GM12878 (cell line): Measurements from ENCODE around the gene ZNF334. TPM values are rescaled to one million over a fixed set of nuclear protein-coding genes. Genes with fewer than 3 reads are reported as not detected.

ENCODE experiments used
- ATAC-seq: fragments of 200-7000 bp; cut with Tn5 transposase; 3 replicates; pipeline ENCODE4 v1.9.1; 2020; ENCODE audit warnings: mild to moderate bottlenecking, moderate library complexity
- BruUV-seq: library from RNA; stranded (reverse); fragments of 400-500 nt; replicated peaks from 2 replicates; lab custom pipeline; 2021; lab: Mats Ljungman, UMichigan
- CTCF ChIA-PET: fragments of 300-600 bp; sonication (Branson Sonifier 250); formaldehyde crosslinking; extraction: SDS; loops from one replicate; lab custom pipeline; 2021; ENCODE audit warnings: inconsistent platforms; lab: Yijun Ruan, JAX
- POLR2A ChIA-PET: fragments of 350-600 bp; formaldehyde crosslinking; extraction: SDS; loops from one replicate; lab custom pipeline; 2021; ENCODE audit warnings: inconsistent platforms; lab: Charles Lee
- RAD21 ChIA-PET: fragments of 300-600 bp; sonication (Branson Sonifier 250); formaldehyde crosslinking; loops from one replicate; lab custom pipeline; 2023; ENCODE audit warnings: antibody characterized with exemption; ENCODE audit not compliant: unreplicated experiment; lab: Charles Lee
- SMC1A ChIA-PET: fragments of 300-600 bp; sonication (Branson Sonifier 250); formaldehyde crosslinking; loops from one replicate; lab custom pipeline; 2023; ENCODE audit not compliant: unreplicated experiment, uncharacterized antibody; lab: Charles Lee
- DNase-seq: peaks from one replicate; pipeline ENCODE4 v3.0.0-alpha.2; 2011; ENCODE audit warnings: low read depth, low spot score
- FAIRE-seq: peaks from 3 replicates; lab custom pipeline; 2011; peaks lifted over from hg19 to GRCh38; lab: Jason Lieb, UNC
- H2AFZ ChIP-seq: 2 replicates; pipeline ENCODE4 v1.6.0; 2011; ENCODE audit warnings: low read depth, low read length, control low read depth; ENCODE audit not compliant: control insufficient read depth
- H3K27ac ChIP-seq: 2 replicates; pipeline ENCODE4 v1.5.1; 2011; ENCODE audit warnings: control low read depth; ENCODE audit not compliant: control insufficient read depth, insufficient read depth
- H3K27me3 ChIP-seq, 2 experiments: replicated peaks in 1 of 2; 2 replicates each; pipeline versions ENCODE4 v1.6.0 to v1.6.1; 2011; ENCODE audit warnings: low read length in 1 of 2; ENCODE audit not compliant: control insufficient read depth in 2 of 2, insufficient read depth in 2 of 2
- H3K36me3 ChIP-seq, 2 experiments: 2 replicates each; pipeline ENCODE4 v1.5.1; 2011; ENCODE audit warnings: low read length in 1 of 2; ENCODE audit not compliant: control insufficient read depth in 2 of 2, insufficient read depth in 2 of 2
- H3K4me1 ChIP-seq: 2 replicates; pipeline ENCODE4 v1.6.1; 2011; ENCODE audit warnings: mild to moderate bottlenecking, low read length, moderate library complexity, mixed read lengths; ENCODE audit not compliant: control insufficient read depth, insufficient read depth
- H3K4me2 ChIP-seq: 2 replicates; pipeline ENCODE4 v1.6.0; 2011; ENCODE audit warnings: control low read depth; ENCODE audit not compliant: control insufficient read depth, insufficient read depth
- H3K4me3 ChIP-seq: fragments of 200-600 bp; sonication (generic); 2 replicates; pipeline ENCODE4 v1.5.1; 2016
- H3K79me2 ChIP-seq: 2 replicates; pipeline ENCODE4 v1.6.0; 2011; ENCODE audit warnings: low read length; ENCODE audit not compliant: control insufficient read depth, insufficient read depth
- H3K9ac ChIP-seq: 2 replicates; pipeline ENCODE4 v1.8.0; 2011; ENCODE audit warnings: low read length, control low read depth, mixed read lengths; ENCODE audit not compliant: control insufficient read depth, insufficient read depth
- H3K9me3 ChIP-seq: replicated peaks from 3 replicates; pipeline ENCODE4 v1.5.1; 2011; ENCODE audit warnings: mild to moderate bottlenecking, low read length; ENCODE audit not compliant: control insufficient read depth, insufficient read depth
- H4K20me1 ChIP-seq: 2 replicates; pipeline ENCODE4 v1.6.0; 2011; ENCODE audit not compliant: control insufficient read depth, insufficient read depth
- BMI1 ChIP-seq: fragments of 450-650 bp; IDR thresholded peaks from 2 replicates; pipeline ENCODE4 v1.6.1; 2016; ENCODE audit warnings: mild to moderate bottlenecking, moderate library complexity, borderline replicate concordance
- CEBPB ChIP-seq, 2 experiments: fragments of 150-350 bp in 1 of 2; IDR thresholded peaks; 2 replicates each; pipeline ENCODE4 v1.6.1; 2012 to 2014; ENCODE audit warnings: low read depth in 2 of 2, low read length in 2 of 2, borderline replicate concordance in 1 of 2, inconsistent platforms in 1 of 2
- E4F1 ChIP-seq: fragments of 450-650 bp; IDR thresholded peaks from 2 replicates; pipeline ENCODE4 v1.6.1; 2018; ENCODE audit warnings: borderline replicate concordance, mild to moderate bottlenecking; ENCODE audit not compliant: partially characterized antibody
- EED ChIP-seq: sonication (generic); IDR thresholded peaks from 2 replicates; pipeline ENCODE4 v1.6.1; 2016; ENCODE audit warnings: antibody characterized with exemption, low read depth
- MEF2A ChIP-seq: IDR thresholded peaks from 2 replicates; pipeline ENCODE4 v1.6.1; 2011; ENCODE audit warnings: low read depth, mild to moderate bottlenecking, low read length, moderate library complexity; ENCODE audit not compliant: insufficient read depth
- MEF2B ChIP-seq: fragments of 450-650 bp; IDR thresholded peaks from 2 replicates; pipeline ENCODE4 v1.6.1; 2018; ENCODE audit warnings: mild to moderate bottlenecking, moderate library complexity; ENCODE audit not compliant: partially characterized antibody, poor library complexity, severe bottlenecking
- MLLT1 ChIP-seq: fragments of 450-650 bp; IDR thresholded peaks from 2 replicates; pipeline ENCODE4 v1.6.1; 2016; ENCODE audit warnings: mild to moderate bottlenecking
- NKRF ChIP-seq: fragments of 450-650 bp; conservative IDR thresholded peaks from 2 replicates; pipeline ENCODE4 v1.6.1; 2017; ENCODE audit warnings: mild to moderate bottlenecking, moderate library complexity
- NR2F1 ChIP-seq: fragments of 450-650 bp; conservative IDR thresholded peaks from 2 replicates; pipeline ENCODE4 v1.6.1; 2017; ENCODE audit warnings: mild to moderate bottlenecking
- SP1 ChIP-seq: IDR thresholded peaks from one replicate; pipeline ENCODE4 v1.6.1; 2011; ENCODE audit warnings: low read depth, low read length
- YBX1 ChIP-seq: fragments of 450-650 bp; IDR thresholded peaks from 2 replicates; pipeline ENCODE4 v1.6.1; 2016; ENCODE audit warnings: antibody characterized with exemption
- ZBED1 ChIP-seq: IDR thresholded peaks from 2 replicates; pipeline ENCODE4 v1.6.1; 2016; ENCODE audit warnings: borderline replicate concordance
- ZNF24 ChIP-seq: fragments of 450-650 bp; IDR thresholded peaks from 2 replicates; pipeline ENCODE4 v1.6.1; 2017; ENCODE audit warnings: antibody characterized with exemption, mild to moderate bottlenecking
- WGBS: methylation state at CpG from one replicate; pipeline ENCODE4 v1.1.6; 2016; ENCODE audit warnings: low lambda C conversion rate; ENCODE audit not compliant: insufficient replicate concordance, insufficient coverage; ENCODE audit errors: missing lambda C conversion rate; 5-methylcytosine and 5-hydroxymethylcytosine counted together
- in situ Hi-C: fragments of 300-500 bp; cut with MboI; formaldehyde crosslinking; loops from 9 replicates; pipeline ENCODE4 v1.14.3; 2018; ENCODE audit warnings: mixed read lengths
- intact Hi-C: fragments of 100-400 bp; cut with micrococcal nuclease; formaldehyde crosslinking; loops from one replicate; pipeline ENCODE4 v1.14.2; 2022; ENCODE audit not compliant: unreplicated experiment
- polyA plus RNA-seq, 11 experiments: library from polyadenylated mRNA; depleted of rRNA in 4 of 11; unstranded in 6 of 11; stranded (reverse) in 5 of 11; fragments of >200 nt; fragmentation: Nextera tagmentation in 4 of 11; fragmentation: Illumina TruSeq in 1 of 11; extraction: Ambion mirVana in 4 of 11; extraction: Trizol in 1 of 11; gene quantifications; 1 replicate in 1 of 11; 2 replicates in 10 of 11; pipeline versions ENCODE4 v1.2.1 to v1.2.3, GENCODE V29; 2011 to 2016; ENCODE audit warnings: inconsistent platforms in 2 of 11, missing spikeins in 2 of 11, low read depth in 1 of 11
- total RNA-seq, 4 experiments: library from RNA; depleted of rRNA in 3 of 4; stranded (reverse); fragments of >200 nt in 3 of 4; fragmentation: Illumina TruSeq in 1 of 4; extraction: Trizol in 1 of 4; gene quantifications; 2 replicates each; pipeline versions ENCODE4 v1.2.1 to v1.2.3, GENCODE V29; 2013 to 2021
- TF ChIP-seq, protein P1 (sequence below): fragments of 450-650 bp; IDR thresholded peaks from 2 replicates; pipeline ENCODE4 v1.6.1; 2017; ENCODE audit warnings: mild to moderate bottlenecking

ZNF334 gene
- total and polyA plus RNA-seq, 10 of the 15 experiments (the other 5 are each of a cell fraction or from before 2014, with no cell fraction given), result 0.08 to 2.0 (median 1.2) TPM

- intact Hi-C loops (no loop called here), in situ Hi-C loops (loop anchor here (10.0 kb wide), 1 partner anchor 129 kb away; the partner anchor contains the start of gene TP53RK)
- H3K27me3 ChIP-seq, result no peaks in the 10 kb centered on the region
- H4K20me1 ChIP-seq, result no peaks in the 10 kb centered on the region
- no TSS peak for BruUV-seq
- RAD21 ChIA-PET, result interaction anchor here (0.7 kb wide), 1 partner anchor 11 kb away, joined by 3 read pairs; no protein-coding TSS in a partner anchor
- DNase-seq (no peak), FAIRE-seq (no peak), ATAC-seq (no peak)
- no peaks in the 10 kb centered on the region for H3K36me3 ChIP-seq
- POLR2A ChIA-PET, result interaction anchor here (1.2 kb wide), 1 partner anchor 134 kb away, joined by 4 read pairs; the partner anchor contains the start of gene TP53RK
- no peak overlapping the region for H3K9ac ChIP-seq
- H3K79me2 ChIP-seq, result no peaks in the 10 kb centered on the region
- H3K27ac ChIP-seq, result peak overlapping the region; percentile 16; the same call in 1 of the 2 replicates
- H2AFZ ChIP-seq, result no peak overlapping the region
- CTCF ChIA-PET, result interaction anchor here (1.2 to 3.2 kb wide), 3 partner anchors 9 to 205 kb away, joined by 3 to 12 read pairs (median 10); no protein-coding TSS in a partner anchor
- SMC1A ChIA-PET, result interaction anchor here (0.6 to 0.9 kb wide), 3 partner anchors 11 to 1097 kb away, joined by 3 read pairs; no protein-coding TSS in a partner anchor
- H3K9me3 ChIP-seq, result no peaks in the 10 kb centered on the region
- 25% methylated on average over 4 of the region's 4 CpGs for WGBS
- H3K4me2 ChIP-seq, result no peak overlapping the region
- H3K4me3 ChIP-seq, result no peak overlapping the region
- peaks cover 58% of the 10 kb centered on the region for H3K4me1 ChIP-seq
- TF ChIP-seq, protein P1, sequence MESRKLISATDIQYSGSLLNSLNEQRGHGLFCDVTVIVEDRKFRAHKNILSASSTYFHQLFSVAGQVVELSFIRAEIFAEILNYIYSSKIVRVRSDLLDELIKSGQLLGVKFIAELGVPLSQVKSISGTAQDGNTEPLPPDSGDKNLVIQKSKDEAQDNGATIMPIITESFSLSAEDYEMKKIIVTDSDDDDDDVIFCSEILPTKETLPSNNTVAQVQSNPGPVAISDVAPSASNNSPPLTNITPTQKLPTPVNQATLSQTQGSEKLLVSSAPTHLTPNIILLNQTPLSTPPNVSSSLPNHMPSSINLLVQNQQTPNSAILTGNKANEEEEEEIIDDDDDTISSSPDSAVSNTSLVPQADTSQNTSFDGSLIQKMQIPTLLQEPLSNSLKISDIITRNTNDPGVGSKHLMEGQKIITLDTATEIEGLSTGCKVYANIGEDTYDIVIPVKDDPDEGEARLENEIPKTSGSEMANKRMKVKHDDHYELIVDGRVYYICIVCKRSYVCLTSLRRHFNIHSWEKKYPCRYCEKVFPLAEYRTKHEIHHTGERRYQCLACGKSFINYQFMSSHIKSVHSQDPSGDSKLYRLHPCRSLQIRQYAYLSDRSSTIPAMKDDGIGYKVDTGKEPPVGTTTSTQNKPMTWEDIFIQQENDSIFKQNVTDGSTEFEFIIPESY, result no peak
- TF ChIP-seq MEF2B, result peak; percentile 28
- no peak for TF ChIP-seq YBX1
- TF ChIP-seq ZNF24, result no peak
- no peak for TF ChIP-seq NKRF
- TF ChIP-seq CEBPB (IDR thresholded peaks at IDR 0.05; ENCODE audit: borderline replicate concordance in 1 of 2, low read depth in 2 of 2, low read length in 2 of 2), result no peak
- TF ChIP-seq E4F1, result no peak
- TF ChIP-seq SP1, result no peak
- TF ChIP-seq BMI1, result no peak
- peak; percentile 63 for TF ChIP-seq NR2F1
- TF ChIP-seq ZBED1, result no peak
- TF ChIP-seq MLLT1, result no peak
- peak; percentile 71 for TF ChIP-seq EED
- TF ChIP-seq MEF2A, result 0 out of 2 replicates have a peak, but pooled peaks have one; percentile 24
These were observed 42.1 kb upstream of the ZNF334 start for GRCh38 chr20:46555370-46555956.
